ENCODE data around the gene LAMA2. TPM values are rescaled to one million over a fixed set of nuclear protein-coding genes. Genes with fewer than 3 reads are reported as not detected.

The LAMA2 gene
- total and polyA plus RNA-seq, 7 donors = 8.8 to 59.0 (median 27.3) TPM

- no peak for DNase-seq
- no peak for TF ChIP-seq CTCF (IDR thresholded peaks at IDR 0.05)
- intact Hi-C loops (cut with DNase I) = no loop called here
- no peaks in the 10 kb centered on the region for H3K9me3 ChIP-seq
- no peak overlapping the region for H3K4me3 ChIP-seq
- no peak overlapping the region for H3K27ac ChIP-seq
- H3K4me1 ChIP-seq = no peaks in the 10 kb centered on the region
- H3K36me3 ChIP-seq (ENCODE audit: insufficient read depth in 1 of 2, low read depth in 1 of 2) = peaks cover 0 to 18% of the 10 kb centered on the region in 2 donors
- no peak for ATAC-seq
- 95% methylated on average over 2 of the region's 2 CpGs for WGBS, 3 donors
- H3K27me3 ChIP-seq (ENCODE audit: insufficient read depth in 3 of 3, low read length in 2 of 3) = no peaks in the 10 kb centered on the region
Observed at GRCh38 chr6:129552413-129552812, 669.5 kb downstream of the LAMA2 start.

- TF ChIP-seq CTCF (IDR thresholded peaks at IDR 0.05) = no peak
- Histone ChIP-seq H3K4me3 (no peak overlapping the region), H3K36me3 (ENCODE audit: insufficient read depth in 1 of 2, low read depth in 1 of 2) (peaks cover 0 to 21% of the 10 kb centered on the region in 2 donors), H3K27me3 (ENCODE audit: insufficient read depth in 3 of 3, low read length in 2 of 3) (no peaks in the 10 kb centered on the region), H3K9me3 (no peaks in the 10 kb centered on the region), H3K4me1 (no peaks in the 10 kb centered on the region), H3K27ac (no peak overlapping the region)
- ATAC-seq = no peak
- intact Hi-C loops (cut with DNase I) = no loop called here
- no peak for DNase-seq
- 80 to 91% (median 85%) methylated on average over 5 of the region's 5 CpGs for WGBS, 3 donors
Observed at GRCh38 chr6:129555206-129555832, 672.4 kb downstream of the LAMA2 start.

- intact Hi-C loops (cut with DNase I) = no loop called here
- no peaks in the 10 kb centered on the region for H3K4me1 ChIP-seq
- no peak overlapping the region for H3K4me3 ChIP-seq
- WGBS, 3 donors = 95 to 97% (median 95%) methylated on average over 1 of the region's 1 CpG
- no peak for ATAC-seq
- H3K27me3 ChIP-seq (ENCODE audit: insufficient read depth in 3 of 3, low read length in 2 of 3) = no peaks in the 10 kb centered on the region
- H3K36me3 ChIP-seq (ENCODE audit: insufficient read depth in 1 of 2, low read depth in 1 of 2) = peaks cover 0 to 21% of the 10 kb centered on the region in 2 donors
- H3K9me3 ChIP-seq = no peaks in the 10 kb centered on the region
- DNase-seq = no peak
- no peak overlapping the region for H3K27ac ChIP-seq
- TF ChIP-seq CTCF (IDR thresholded peaks at IDR 0.05) = no peak
Observed at GRCh38 chr6:129558248-129558647, 675.3 kb downstream of the LAMA2 start.

- WGBS, 3 donors = 81 to 94% (median 90%) methylated on average over 4 of the region's 4 CpGs
- Histone ChIP-seq H3K27ac (no peak overlapping the region), H3K27me3 (ENCODE audit: insufficient read depth in 3 of 3, low read length in 2 of 3) (no peaks in the 10 kb centered on the region), H3K4me1 (no peaks in the 10 kb centered on the region), H3K4me3 (no peak overlapping the region), H3K36me3 (ENCODE audit: insufficient read depth in 1 of 2, low read depth in 1 of 2) (no peaks in the 10 kb centered on the region), H3K9me3 (no peaks in the 10 kb centered on the region)
- TF ChIP-seq CTCF (IDR thresholded peaks at IDR 0.05) = no peak
- intact Hi-C loops (cut with DNase I) = no loop called here
- ATAC-seq = no peak
- DNase-seq = no peak
Observed at GRCh38 chr6:129565366-129565765, 682.4 kb downstream of the LAMA2 start.

- H3K27me3 ChIP-seq (ENCODE audit: insufficient read depth in 3 of 3, low read length in 2 of 3) = no peaks in the 10 kb centered on the region
- ATAC-seq (no peak), DNase-seq (no peak)
- H3K36me3 ChIP-seq (ENCODE audit: insufficient read depth in 1 of 2, low read depth in 1 of 2) = no peaks in the 10 kb centered on the region
- intact Hi-C loops (cut with DNase I) = no loop called here
- no peaks in the 10 kb centered on the region for H3K9me3 ChIP-seq
- H3K4me3 ChIP-seq = no peak overlapping the region
- no peak for TF ChIP-seq CTCF (IDR thresholded peaks at IDR 0.05)
- H3K4me1 ChIP-seq = no peaks in the 10 kb centered on the region
- no peak overlapping the region for H3K27ac ChIP-seq
- 30 to 57% (median 37%) methylated on average over 2 of the region's 2 CpGs for WGBS, 3 donors
Observed at GRCh38 chr6:129565811-129566210, 682.9 kb downstream of the LAMA2 start.
